ENCODE measurements around the gene AKR1B1. TPM values are rescaled to one million over a fixed set of nuclear protein-coding genes. Genes with fewer than 3 reads are reported as not detected.

The AKR1B1 gene
- total and polyA plus RNA-seq, 9 of the 15 experiments (the other 6 are each of a cell fraction or from before 2014, with no cell fraction given) = 2.0 to 10.6 (median 6.2) TPM

DNA sequence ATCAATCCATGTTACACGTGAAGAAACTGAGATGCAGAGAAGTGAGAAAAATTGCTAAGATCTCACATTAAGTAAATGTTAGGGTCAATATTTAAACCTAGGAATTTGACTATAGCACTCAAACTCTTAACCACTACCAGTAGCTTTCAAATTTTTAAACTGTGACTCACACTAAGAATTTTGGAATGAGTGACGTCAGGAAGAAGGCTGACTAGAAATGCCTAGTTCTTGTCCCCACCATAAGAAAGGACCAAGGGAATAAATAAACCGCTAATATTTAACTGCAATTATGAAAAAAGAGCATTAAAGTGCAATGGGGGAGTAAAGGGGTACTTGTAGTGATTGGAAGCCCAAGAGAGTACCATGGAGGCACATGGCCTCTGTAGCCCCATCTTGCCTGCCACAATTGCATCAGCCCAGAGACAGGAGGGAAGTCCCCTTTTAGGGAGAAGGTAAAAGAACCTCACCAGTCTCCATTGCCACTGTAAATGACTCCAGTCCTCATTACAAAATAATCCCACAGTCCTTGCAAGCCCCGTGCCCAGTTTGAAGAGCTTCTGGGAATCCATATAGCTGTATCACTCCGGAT lies 3.5 kb upstream of the AKR1B1 start:
- no TSS peak for BruUV-seq (replicated peaks)
- Histone ChIP-seq H3K36me3 (ENCODE audit: control insufficient read depth, insufficient read depth, low read length) (no peaks in the 10 kb centered on the region), H4K20me1 (replicated peaks; ENCODE audit: control insufficient read depth, insufficient read depth, low read length) (no peaks in the 10 kb centered on the region), H2AFZ (ENCODE audit: low read depth, low read length) (no peak overlapping the region), H3K27me3 (ENCODE audit: control insufficient read depth in 2 of 2, insufficient read depth in 2 of 2, low read length in 2 of 2) (peaks cover 13 to 25% of the 10 kb centered on the region in 2 experiments; a peak in 4 of 5 replicates), H3K27ac (ENCODE audit: extremely low read depth, low read depth, low read length) (no peak overlapping the region), H3K4me1 (replicated peaks in 1 of 2; ENCODE audit: control insufficient read depth in 2 of 2, insufficient read depth in 2 of 2, low read length in 2 of 2) (peaks cover 0 to 10% of the 10 kb centered on the region in 2 experiments; a peak in 1 of 5 replicates), H3K79me2 (ENCODE audit: control insufficient read depth, insufficient read depth, low read length) (no peaks in the 10 kb centered on the region), H3K9ac (ENCODE audit: insufficient read depth in 1 of 2, low read depth in 2 of 2, low read length in 2 of 2) (no peak overlapping the region), H3K4me3 (no peak overlapping the region), H3K9me1 (ENCODE audit: control insufficient read depth, insufficient read depth, low read length) (no peaks in the 10 kb centered on the region), H3K4me2 (ENCODE audit: insufficient read depth, low read length) (no peak overlapping the region), H3K9me3 (replicated peaks; ENCODE audit: control insufficient read depth, insufficient read depth, low read depth, low read length) (peaks cover 8% of the 10 kb centered on the region; the same call in 1 of the 2 replicates)
- WGBS (ENCODE audit: insufficient coverage, low coverage, missing lambda C conversion rate) = under 1% methylated on average over 5 of the region's 5 CpGs
- intact Hi-C loops (cut with micrococcal nuclease) = no loop called here
- peak; percentile 55; the same call in 1 of the 2 replicates for TF ChIP-seq ATF3 (IDR thresholded peaks at IDR 0.05)
- no peak for TF ChIP-seq ATF3 (CRISPR knock-in tag; conservative IDR thresholded peaks at IDR 0.05)
- TF ChIP-seq ATF1 (CRISPR knock-in tag; IDR thresholded peaks at IDR 0.05) = no peak
- 0 out of 2 replicates have a peak, but pooled peaks have one; percentile 26 for TF ChIP-seq ATF1 (tag; IDR thresholded peaks at IDR 0.05)
- TF ChIP-seq SMARCA4 (IDR thresholded peaks at IDR 0.05) = no peak
- TF ChIP-seq BHLHE40 (IDR thresholded peaks at IDR 0.05; ENCODE audit: low read length) = no peak
- FAIRE-seq (no peak), ATAC-seq (no peak), DNase-seq (ENCODE audit: extremely low read depth in 1 of 4, low spot score in 3 of 4) (no peak)
- in situ Hi-C loops (cut with MboI) = no loop called here
- POLR2A ChIA-PET = no interaction called here
- CTCF ChIA-PET (ENCODE audit: low intra/inter-chr PET ratio) = no interaction called here
